AG10803 (cell line): Measurements from ENCODE around the gene PNPLA3.

Experiments used
- DNase-seq: peaks from one replicate; pipeline ENCODE4 v3.0.0; 2010; ENCODE audit warnings: low read depth
- H3K4me3 ChIP-seq: 2 replicates; pipeline ENCODE4 v1.5.1; 2011; ENCODE audit warnings: mild to moderate bottlenecking, low read length, control low read depth
- TF ChIP-seq, protein P1 (sequence below): conservative IDR thresholded peaks from 2 replicates; pipeline ENCODE4 v1.5.1; 2011; ENCODE audit warnings: mild to moderate bottlenecking, low read length, control low read depth, inconsistent platforms

PNPLA3 gene

GRCh38 chr22:43917521-43917920 is 6.1 kb upstream of the PNPLA3 start:
- no peak overlapping the region for H3K4me3 ChIP-seq
- DNase-seq: no peak
- TF ChIP-seq, protein P1, sequence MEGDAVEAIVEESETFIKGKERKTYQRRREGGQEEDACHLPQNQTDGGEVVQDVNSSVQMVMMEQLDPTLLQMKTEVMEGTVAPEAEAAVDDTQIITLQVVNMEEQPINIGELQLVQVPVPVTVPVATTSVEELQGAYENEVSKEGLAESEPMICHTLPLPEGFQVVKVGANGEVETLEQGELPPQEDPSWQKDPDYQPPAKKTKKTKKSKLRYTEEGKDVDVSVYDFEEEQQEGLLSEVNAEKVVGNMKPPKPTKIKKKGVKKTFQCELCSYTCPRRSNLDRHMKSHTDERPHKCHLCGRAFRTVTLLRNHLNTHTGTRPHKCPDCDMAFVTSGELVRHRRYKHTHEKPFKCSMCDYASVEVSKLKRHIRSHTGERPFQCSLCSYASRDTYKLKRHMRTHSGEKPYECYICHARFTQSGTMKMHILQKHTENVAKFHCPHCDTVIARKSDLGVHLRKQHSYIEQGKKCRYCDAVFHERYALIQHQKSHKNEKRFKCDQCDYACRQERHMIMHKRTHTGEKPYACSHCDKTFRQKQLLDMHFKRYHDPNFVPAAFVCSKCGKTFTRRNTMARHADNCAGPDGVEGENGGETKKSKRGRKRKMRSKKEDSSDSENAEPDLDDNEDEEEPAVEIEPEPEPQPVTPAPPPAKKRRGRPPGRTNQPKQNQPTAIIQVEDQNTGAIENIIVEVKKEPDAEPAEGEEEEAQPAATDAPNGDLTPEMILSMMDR: no peak

DNA sequence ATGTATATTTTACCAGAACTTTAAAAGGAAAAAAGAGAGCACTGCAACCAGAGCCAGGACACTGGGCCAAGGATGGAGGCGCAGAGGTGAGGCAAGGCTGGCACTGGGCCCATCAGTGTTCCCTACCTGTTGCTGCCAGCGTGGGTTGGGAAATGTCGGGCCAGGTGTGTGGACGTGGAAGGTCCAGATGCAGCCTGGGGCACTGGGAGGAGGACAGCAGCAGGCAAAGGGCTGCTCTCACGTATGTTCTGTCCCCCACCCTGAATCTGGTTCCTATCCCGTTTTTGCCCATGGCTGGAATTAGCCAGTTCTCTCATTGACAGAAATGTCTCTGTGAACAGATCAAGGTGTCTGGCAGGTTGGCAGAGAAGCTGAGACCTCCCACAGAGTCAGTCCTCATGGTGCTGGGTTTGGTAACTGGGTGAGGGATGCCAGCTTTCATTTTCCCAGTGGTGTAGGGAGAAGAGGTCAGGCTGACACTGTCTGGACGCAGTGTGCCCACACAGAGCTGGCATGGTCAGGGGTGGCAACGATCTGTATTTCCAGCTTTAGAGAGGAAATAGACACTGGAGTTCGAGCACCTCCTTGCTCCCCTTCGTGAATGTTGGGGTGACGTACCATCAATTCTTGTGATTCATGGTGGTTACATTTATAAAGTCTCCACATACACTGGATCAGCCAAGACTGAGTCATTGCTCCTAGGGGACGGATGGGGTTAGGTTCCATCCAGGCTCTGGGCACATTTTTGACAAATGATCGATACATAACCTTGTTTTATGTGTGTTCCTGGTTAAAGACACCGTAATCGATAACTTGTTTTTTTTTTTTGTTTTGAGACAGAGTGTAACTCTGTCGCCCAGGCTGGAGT is 4.3 kb upstream of the PNPLA3 start:
- TF ChIP-seq, protein P1: no peak
- H3K4me3 ChIP-seq: no peak overlapping the region
- DNase-seq: peak; percentile 59

- peak; percentile 93 for DNase-seq
- TF ChIP-seq, protein P1: no peak
- H3K4me3 ChIP-seq: no peak overlapping the region
Observed at GRCh38 chr22:43921370-43921769, 2.2 kb upstream of the PNPLA3 start.

DNA sequence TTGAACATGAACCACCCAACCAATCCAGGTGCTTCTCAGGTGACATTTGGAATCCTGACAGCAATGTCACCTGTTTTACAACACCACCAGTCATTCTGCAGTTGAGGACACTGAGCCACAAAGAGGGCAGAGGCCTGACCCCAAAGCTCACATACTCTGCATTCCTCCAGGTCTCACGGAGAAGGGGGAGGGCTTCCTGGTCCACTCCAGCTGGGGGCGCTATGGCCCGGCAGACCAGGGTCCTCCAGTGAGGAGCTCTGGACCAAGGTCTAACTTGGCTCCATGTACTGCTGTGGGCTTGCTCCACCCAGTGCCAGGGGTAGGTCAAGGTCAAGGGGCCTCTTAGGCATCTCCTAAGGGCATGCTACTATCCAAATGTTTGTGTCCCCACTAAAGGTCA is 1.5 kb upstream of the PNPLA3 start:
- TF ChIP-seq, protein P1: 0 out of 2 replicates have a peak, but pooled peaks have one; percentile 11
- no peak for DNase-seq
- no peak overlapping the region for H3K4me3 ChIP-seq

DNA sequence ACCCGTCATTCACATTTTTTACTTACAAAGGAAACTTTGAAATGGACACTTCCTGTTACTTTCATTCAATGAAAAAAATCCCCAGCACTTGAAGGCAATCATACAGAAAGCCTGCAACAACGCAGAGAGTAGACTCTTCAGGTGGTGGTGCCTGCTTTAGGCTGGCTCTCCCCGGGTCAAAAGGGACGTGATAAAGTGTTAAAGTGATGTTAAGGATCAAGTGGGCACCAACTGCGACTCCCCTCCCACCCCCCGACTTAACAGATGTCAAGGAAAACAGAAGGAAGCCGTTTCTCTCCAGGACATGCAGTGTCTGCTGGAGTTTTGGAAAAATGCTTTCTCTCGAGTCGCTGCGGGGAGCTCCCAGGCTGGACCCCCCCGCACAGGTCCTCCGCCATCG is 414 bp upstream of the PNPLA3 start:
- no peak for DNase-seq
- TF ChIP-seq, protein P1: no peak
- peak overlapping the region; percentile 47 for H3K4me3 ChIP-seq

- TF ChIP-seq, protein P1: no peak
- peak overlapping the region; percentile 49 for H3K4me3 ChIP-seq
- no peak for DNase-seq
Observed at GRCh38 chr22:43924877-43925276, 1.3 kb downstream of the PNPLA3 start.
